Prostate gland (tissue), 2 donors: Measurements from ENCODE around the gene ARHGEF11.

Source experiments
- POLR2A ChIP-seq: fragments of 450-650 bp; IDR thresholded peaks from one replicate; pipeline ENCODE4 v1.6.1; 2016; ENCODE audit warnings: antibody characterized with exemption, mild to moderate bottlenecking
- POLR2AphosphoS5 ChIP-seq: sonication (generic); formaldehyde crosslinking; IDR thresholded peaks from one replicate; pipeline ENCODE4 v1.6.1; 2017; ENCODE audit warnings: antibody characterized with exemption
- TF ChIP-seq, protein P1 (sequence below), 4 experiments: fragments of 200-600 bp in 2 of 4; fragments of 450-650 bp in 2 of 4; sonication (generic) in 2 of 4; IDR thresholded peaks; 1 replicate in 3 of 4; 2 replicates in 1 of 4; pipeline ENCODE4 v1.5.1; 2016 to 2019; ENCODE audit warnings: antibody characterized with exemption in 4 of 4, mild to moderate bottlenecking in 2 of 4, moderate library complexity in 2 of 4

DNA sequence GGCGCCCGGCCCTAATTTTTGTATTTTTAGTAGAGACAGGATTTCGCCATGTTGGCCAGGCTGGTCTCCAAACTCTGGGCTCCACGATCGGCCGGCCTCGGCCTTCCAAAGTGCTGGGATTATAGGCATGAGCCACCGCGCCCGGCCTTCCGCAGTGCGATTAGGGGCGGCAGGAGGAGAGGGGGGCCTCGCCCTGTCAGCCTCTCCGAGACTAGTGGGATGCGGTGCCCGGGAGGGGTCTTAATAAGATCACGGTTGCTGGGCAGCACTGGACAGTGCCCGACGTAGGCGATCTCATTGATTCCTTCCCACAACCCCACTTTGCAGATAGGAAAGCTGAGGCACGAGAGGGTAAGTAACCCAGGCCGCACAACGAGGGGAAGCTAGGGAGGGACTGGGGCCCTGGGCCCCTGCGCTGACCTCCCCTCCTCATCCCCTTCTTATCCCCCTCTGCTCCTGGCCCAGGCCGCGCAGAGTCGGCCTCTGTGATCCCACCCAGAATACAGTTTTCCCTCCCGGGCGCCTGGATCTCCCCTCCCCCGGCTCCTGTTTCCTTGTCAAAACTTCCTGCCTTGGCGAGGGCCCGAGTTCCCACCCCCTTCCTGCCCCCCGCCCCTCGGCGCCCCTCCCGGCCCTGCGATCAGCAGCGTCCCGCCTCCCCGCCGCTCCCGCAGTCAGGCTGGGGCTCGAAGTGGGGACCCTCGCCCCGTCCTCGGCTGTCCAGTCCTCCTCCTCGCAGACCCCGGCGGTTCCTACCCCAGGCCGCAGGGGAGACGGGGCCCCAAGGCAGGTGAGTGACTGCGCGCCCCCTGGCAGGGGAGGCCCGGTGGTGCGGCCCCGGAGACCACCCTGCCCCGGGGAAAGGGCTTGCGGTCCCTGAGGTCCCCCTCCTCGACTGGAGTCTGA lies 152.2 kb downstream of the ARHGEF11 start, which contains the start of gene PEAR1:
- TF ChIP-seq POLR2AphosphoS5 (no peak), POLR2A (no peak)
- TF ChIP-seq, protein P1, sequence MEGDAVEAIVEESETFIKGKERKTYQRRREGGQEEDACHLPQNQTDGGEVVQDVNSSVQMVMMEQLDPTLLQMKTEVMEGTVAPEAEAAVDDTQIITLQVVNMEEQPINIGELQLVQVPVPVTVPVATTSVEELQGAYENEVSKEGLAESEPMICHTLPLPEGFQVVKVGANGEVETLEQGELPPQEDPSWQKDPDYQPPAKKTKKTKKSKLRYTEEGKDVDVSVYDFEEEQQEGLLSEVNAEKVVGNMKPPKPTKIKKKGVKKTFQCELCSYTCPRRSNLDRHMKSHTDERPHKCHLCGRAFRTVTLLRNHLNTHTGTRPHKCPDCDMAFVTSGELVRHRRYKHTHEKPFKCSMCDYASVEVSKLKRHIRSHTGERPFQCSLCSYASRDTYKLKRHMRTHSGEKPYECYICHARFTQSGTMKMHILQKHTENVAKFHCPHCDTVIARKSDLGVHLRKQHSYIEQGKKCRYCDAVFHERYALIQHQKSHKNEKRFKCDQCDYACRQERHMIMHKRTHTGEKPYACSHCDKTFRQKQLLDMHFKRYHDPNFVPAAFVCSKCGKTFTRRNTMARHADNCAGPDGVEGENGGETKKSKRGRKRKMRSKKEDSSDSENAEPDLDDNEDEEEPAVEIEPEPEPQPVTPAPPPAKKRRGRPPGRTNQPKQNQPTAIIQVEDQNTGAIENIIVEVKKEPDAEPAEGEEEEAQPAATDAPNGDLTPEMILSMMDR (IDR thresholded peaks at IDR 0.05), result no peak
